Measurements from ENCODE around the gene BCL3. TPM values are rescaled to one million over a fixed set of nuclear protein-coding genes. Genes with fewer than 3 reads are reported as not detected.

Gene BCL3
- total and polyA plus RNA-seq, 10 of the 15 experiments (the other 5 are each of a cell fraction or from before 2014, with no cell fraction given): 0.55 to 22.7 (median 3.6) TPM

DNA sequence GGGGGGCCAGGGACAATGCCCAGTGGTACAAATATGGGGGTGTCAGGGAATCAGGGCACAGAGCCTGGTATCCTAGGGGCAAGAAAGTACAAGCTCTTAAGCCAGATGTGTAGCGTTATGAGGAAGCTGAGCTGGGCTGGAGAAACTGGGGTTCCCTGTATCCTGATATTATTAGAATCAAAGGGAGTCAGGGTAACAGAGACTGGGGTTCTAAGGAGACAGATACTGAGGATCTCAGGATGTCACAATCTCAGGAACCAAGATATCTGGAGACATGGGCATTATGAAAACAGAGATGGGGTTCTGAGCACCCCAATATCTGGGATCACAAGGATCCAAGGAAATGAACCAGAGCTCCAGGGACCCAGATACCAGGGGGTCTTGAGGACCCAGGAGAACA, 784 bp downstream of the BCL3 start:
- ChIA-PET SMC1A (ENCODE audit: uncharacterized antibody, unreplicated experiment) (interaction anchor here (1.0 to 7.7 kb wide), 5 partner anchors 9 to 59 kb away, joined by 3 to 115 read pairs (median 7); no protein-coding TSS in a partner anchor), RAD21 (ENCODE audit: unreplicated experiment) (interaction anchor here (0.8 to 2.9 kb wide), 8 partner anchors 10 to 207 kb away, joined by 3 to 50 read pairs (median 6); no protein-coding TSS in a partner anchor), CTCF (interaction anchor here (0.8 to 7.7 kb wide), 5 partner anchors 17 to 60 kb away, joined by 3 to 109 read pairs (median 5); no protein-coding TSS in a partner anchor), POLR2A (interaction anchor here (0.5 to 2.1 kb wide), 9 partner anchors 11 to 102 kb away, joined by 3 to 11 read pairs (median 4); partner anchors contain the start of gene NECTIN2)
- H3K4me3 ChIP-seq: peak overlapping the region; percentile 98
- ATAC-seq (no peak), FAIRE-seq (no peak), DNase-seq (ENCODE audit: low read depth, low spot score) (no peak)
- intact Hi-C loops (cut with micrococcal nuclease; ENCODE audit: unreplicated experiment): no loop called here
- BruUV-seq (replicated peaks): TSS peak; percentile 76
- peaks cover 43% of the 10 kb centered on the region for H3K79me2 ChIP-seq (ENCODE audit: control insufficient read depth, insufficient read depth, low read length)
- no peaks in the 10 kb centered on the region for H3K27me3 ChIP-seq (replicated peaks in 1 of 2; ENCODE audit: control insufficient read depth in 2 of 2, insufficient read depth in 2 of 2, low read length in 1 of 2)
- no peaks in the 10 kb centered on the region for H4K20me1 ChIP-seq (ENCODE audit: control insufficient read depth, insufficient read depth)
- in situ Hi-C loops (cut with MboI): no loop called here
- WGBS (ENCODE audit: insufficient coverage, insufficient replicate concordance, low lambda C conversion rate, missing lambda C conversion rate): 0% methylated on average over 1 of the region's 1 CpG
- no peak overlapping the region for H2AFZ ChIP-seq (ENCODE audit: control insufficient read depth, low read depth, low read length)
- peak overlapping the region; percentile 92 for H3K27ac ChIP-seq (ENCODE audit: control insufficient read depth, insufficient read depth)
- peaks cover 35% of the 10 kb centered on the region for H3K4me1 ChIP-seq (ENCODE audit: control insufficient read depth, insufficient read depth, low read length)
- no peaks in the 10 kb centered on the region for H3K9me3 ChIP-seq (replicated peaks; ENCODE audit: control insufficient read depth, insufficient read depth, low read length)
- no peaks in the 10 kb centered on the region; a peak in 2 of 4 replicates for H3K36me3 ChIP-seq (ENCODE audit: control insufficient read depth in 2 of 2, insufficient read depth in 2 of 2, low read length in 1 of 2)
- H3K4me2 ChIP-seq (ENCODE audit: control insufficient read depth, insufficient read depth): peak overlapping the region; percentile 81
- TF ChIP-seq BCL11A (IDR thresholded peaks at IDR 0.05; ENCODE audit: low read depth, low read length) (no peak), WRNIP1 (IDR thresholded peaks at IDR 0.05; ENCODE audit: borderline replicate concordance, low read depth, low read length) (0 out of 2 replicates have a peak, but pooled peaks have one; percentile 39)
- peak overlapping the region; percentile 93 for H3K9ac ChIP-seq (ENCODE audit: control insufficient read depth, insufficient read depth, low read length)

DNA sequence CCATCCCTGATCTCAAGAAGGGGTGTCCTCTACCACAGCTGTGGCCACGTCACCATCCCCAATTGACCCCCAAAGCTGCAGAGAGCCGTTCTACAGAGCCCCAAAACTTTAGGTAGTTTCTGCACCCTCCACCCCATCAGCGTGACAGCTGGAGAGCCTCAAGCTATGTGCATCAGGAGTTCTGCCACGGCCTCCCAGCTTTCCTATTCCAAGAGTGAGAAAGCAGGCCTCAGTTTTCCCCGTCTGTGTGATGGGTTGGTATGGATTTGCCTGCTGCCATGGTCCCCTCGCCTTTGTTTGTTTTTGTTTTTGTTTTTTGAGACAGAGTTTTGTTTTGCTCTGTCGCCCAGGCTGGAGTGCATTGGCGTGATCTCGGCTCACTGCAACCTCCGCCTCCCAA, 1.5 kb downstream of the BCL3 start:
- H4K20me1 ChIP-seq (ENCODE audit: control insufficient read depth, insufficient read depth): no peaks in the 10 kb centered on the region
- ChIA-PET RAD21 (ENCODE audit: unreplicated experiment) (interaction anchor here (1.1 to 2.9 kb wide), 7 partner anchors 11 to 59 kb away, joined by 3 to 50 read pairs (median 7); no protein-coding TSS in a partner anchor), SMC1A (ENCODE audit: uncharacterized antibody, unreplicated experiment) (interaction anchor here (1.0 to 7.7 kb wide), 4 partner anchors 10 to 25 kb away, joined by 4 to 115 read pairs (median 19); no protein-coding TSS in a partner anchor), CTCF (interaction anchor here (1.2 to 7.7 kb wide), 3 partner anchors 17 to 32 kb away, joined by 3 to 109 read pairs (median 5); no protein-coding TSS in a partner anchor), POLR2A (interaction anchor here (0.5 to 2.1 kb wide), 6 partner anchors 11 to 101 kb away, joined by 3 to 11 read pairs (median 6); no protein-coding TSS in a partner anchor)
- no peak for FAIRE-seq
- H3K27ac ChIP-seq (ENCODE audit: control insufficient read depth, insufficient read depth): peak overlapping the region; percentile 92
- no peaks in the 10 kb centered on the region; a peak in 2 of 4 replicates for H3K36me3 ChIP-seq (ENCODE audit: control insufficient read depth in 2 of 2, insufficient read depth in 2 of 2, low read length in 1 of 2)
- H3K9ac ChIP-seq (ENCODE audit: control insufficient read depth, insufficient read depth, low read length): peak overlapping the region; percentile 93
- WGBS (ENCODE audit: insufficient coverage, insufficient replicate concordance, low lambda C conversion rate, missing lambda C conversion rate): 17% methylated on average over 10 of the region's 10 CpGs
- H3K4me1 ChIP-seq (ENCODE audit: control insufficient read depth, insufficient read depth, low read length): peaks cover 38% of the 10 kb centered on the region
- in situ Hi-C loops (cut with MboI) (no loop called here), intact Hi-C loops (cut with micrococcal nuclease; ENCODE audit: unreplicated experiment) (no loop called here)
- H3K79me2 ChIP-seq (ENCODE audit: control insufficient read depth, insufficient read depth, low read length): peaks cover 48% of the 10 kb centered on the region
- H3K9me3 ChIP-seq (replicated peaks; ENCODE audit: control insufficient read depth, insufficient read depth, low read length): no peaks in the 10 kb centered on the region
- BruUV-seq (replicated peaks): no TSS peak
- H3K4me3 ChIP-seq: peak overlapping the region; percentile 98
- ATAC-seq: no peak
- peak overlapping the region; percentile 81 for H3K4me2 ChIP-seq (ENCODE audit: control insufficient read depth, insufficient read depth)
- TF ChIP-seq, protein P1, sequence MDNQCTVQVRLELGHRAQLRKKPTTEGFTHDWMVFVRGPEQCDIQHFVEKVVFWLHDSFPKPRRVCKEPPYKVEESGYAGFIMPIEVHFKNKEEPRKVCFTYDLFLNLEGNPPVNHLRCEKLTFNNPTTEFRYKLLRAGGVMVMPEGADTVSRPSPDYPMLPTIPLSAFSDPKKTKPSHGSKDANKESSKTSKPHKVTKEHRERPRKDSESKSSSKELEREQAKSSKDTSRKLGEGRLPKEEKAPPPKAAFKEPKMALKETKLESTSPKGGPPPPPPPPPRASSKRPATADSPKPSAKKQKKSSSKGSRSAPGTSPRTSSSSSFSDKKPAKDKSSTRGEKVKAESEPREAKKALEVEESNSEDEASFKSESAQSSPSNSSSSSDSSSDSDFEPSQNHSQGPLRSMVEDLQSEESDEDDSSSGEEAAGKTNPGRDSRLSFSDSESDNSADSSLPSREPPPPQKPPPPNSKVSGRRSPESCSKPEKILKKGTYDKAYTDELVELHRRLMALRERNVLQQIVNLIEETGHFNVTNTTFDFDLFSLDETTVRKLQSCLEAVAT (IDR thresholded peaks at IDR 0.05): 0 out of 2 replicates have a peak, but pooled peaks have one; percentile 54
- TF ChIP-seq, protein P2, sequence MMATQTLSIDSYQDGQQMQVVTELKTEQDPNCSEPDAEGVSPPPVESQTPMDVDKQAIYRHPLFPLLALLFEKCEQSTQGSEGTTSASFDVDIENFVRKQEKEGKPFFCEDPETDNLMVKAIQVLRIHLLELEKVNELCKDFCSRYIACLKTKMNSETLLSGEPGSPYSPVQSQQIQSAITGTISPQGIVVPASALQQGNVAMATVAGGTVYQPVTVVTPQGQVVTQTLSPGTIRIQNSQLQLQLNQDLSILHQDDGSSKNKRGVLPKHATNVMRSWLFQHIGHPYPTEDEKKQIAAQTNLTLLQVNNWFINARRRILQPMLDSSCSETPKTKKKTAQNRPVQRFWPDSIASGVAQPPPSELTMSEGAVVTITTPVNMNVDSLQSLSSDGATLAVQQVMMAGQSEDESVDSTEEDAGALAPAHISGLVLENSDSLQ (IDR thresholded peaks at IDR 0.05): peak; percentile 48; the same call in 1 of the 2 replicates
- 0 out of 2 replicates have a peak, but pooled peaks have one; percentile 19 for TF ChIP-seq ZNF217 (IDR thresholded peaks at IDR 0.05)
- TF ChIP-seq HDAC2 (IDR thresholded peaks at IDR 0.05): no peak
- TF ChIP-seq ESRRA (IDR thresholded peaks at IDR 0.05; ENCODE audit: low read length): no peak
- no peak for TF ChIP-seq EZH2 (IDR thresholded peaks at IDR 0.05; ENCODE audit: borderline replicate concordance, control insufficient read depth, low read depth, low read length)
- TF ChIP-seq POLR2AphosphoS5 (IDR thresholded peaks at IDR 0.05; ENCODE audit: low read length): peak; percentile 56
- peak; percentile 55; the same call in 1 of the 2 replicates for TF ChIP-seq HDGF (IDR thresholded peaks at IDR 0.05)
- TF ChIP-seq, protein P3, sequence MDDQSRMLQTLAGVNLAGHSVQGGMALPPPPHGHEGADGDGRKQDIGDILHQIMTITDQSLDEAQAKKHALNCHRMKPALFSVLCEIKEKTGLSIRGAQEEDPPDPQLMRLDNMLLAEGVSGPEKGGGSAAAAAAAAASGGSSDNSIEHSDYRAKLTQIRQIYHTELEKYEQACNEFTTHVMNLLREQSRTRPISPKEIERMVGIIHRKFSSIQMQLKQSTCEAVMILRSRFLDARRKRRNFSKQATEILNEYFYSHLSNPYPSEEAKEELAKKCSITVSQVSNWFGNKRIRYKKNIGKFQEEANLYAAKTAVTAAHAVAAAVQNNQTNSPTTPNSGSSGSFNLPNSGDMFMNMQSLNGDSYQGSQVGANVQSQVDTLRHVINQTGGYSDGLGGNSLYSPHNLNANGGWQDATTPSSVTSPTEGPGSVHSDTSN (IDR thresholded peaks at IDR 0.05; ENCODE audit: insufficient replicate concordance, low read depth, low read length): peak; percentile 37
- H3K27me3 ChIP-seq (replicated peaks in 1 of 2; ENCODE audit: control insufficient read depth in 2 of 2, insufficient read depth in 2 of 2, low read length in 1 of 2): no peaks in the 10 kb centered on the region
- no peak overlapping the region for H2AFZ ChIP-seq (ENCODE audit: control insufficient read depth, low read depth, low read length)
- DNase-seq (ENCODE audit: low read depth, low spot score): no peak
